SU-DHL-6 (cell line): ENCODE data around the gene RAMP3.

Experiments used
- H2AFZ ChIP-seq: fragments of 200-600 bp; sonication (generic); 2 replicates; pipeline ENCODE4 v1.6.1; 2014; ENCODE audit warnings: low read depth, mild to moderate bottlenecking, moderate library complexity, mixed read lengths, antibody characterized with exemption, low read length; ENCODE audit not compliant: severe bottlenecking
- H3F3A ChIP-seq: fragments of 200-600 bp; shearing (Covaris generic); 2 replicates; pipeline ENCODE4 v1.6.0; 2016; ENCODE audit warnings: antibody characterized with exemption, mild to moderate bottlenecking; ENCODE audit not compliant: insufficient read depth
- H3K27ac ChIP-seq: fragments of 200-600 bp; sonication (generic); 2 replicates; pipeline ENCODE4 v1.5.1; 2016; ENCODE audit warnings: low read depth, mild to moderate bottlenecking, low read length, moderate library complexity, mixed read lengths
- H3K27me3 ChIP-seq: fragments of 200-600 bp; sonication (generic), shearing (Covaris generic); 2 replicates; pipeline ENCODE4 v1.6.0; 2014; ENCODE audit warnings: mild to moderate bottlenecking, low read length
- H3K36me3 ChIP-seq: fragments of 200-600 bp; sonication (generic); 2 replicates; pipeline ENCODE4 v1.6.1; 2014; ENCODE audit warnings: mild to moderate bottlenecking, low read length, mixed read lengths
- H3K4me2 ChIP-seq: fragments of 300-600, 200-600 bp; shearing (Covaris generic), sonication (generic); 2 replicates; pipeline ENCODE4 v1.6.0; 2014; ENCODE audit warnings: low read length, low read depth, mild to moderate bottlenecking; ENCODE audit not compliant: poor library complexity, severe bottlenecking
- H3K4me3 ChIP-seq: fragments of 200-600 bp; sonication (generic); 2 replicates; pipeline ENCODE4 v1.5.1; 2014; ENCODE audit warnings: antibody characterized with exemption, low read length, mild to moderate bottlenecking, mixed read lengths; ENCODE audit not compliant: insufficient read depth, poor library complexity, severe bottlenecking
- H3K79me2 ChIP-seq: fragments of 200-600 bp; sonication (generic); 2 replicates; pipeline ENCODE4 v1.6.1; 2014; ENCODE audit warnings: mild to moderate bottlenecking, low read length, moderate library complexity; ENCODE audit not compliant: insufficient read depth
- H3K9ac ChIP-seq: fragments of 200-600 bp; sonication (generic); 2 replicates; pipeline ENCODE4 v1.7.0; 2014; ENCODE audit warnings: mild to moderate bottlenecking, low read length
- H3K9me2 ChIP-seq: fragments of 200-600 bp; sonication (generic); replicated peaks from 2 replicates; pipeline ENCODE4 v1.6.1; 2014; ENCODE audit warnings: low read length; ENCODE audit not compliant: insufficient read depth
- H3K9me3 ChIP-seq: fragments of 200-600 bp; sonication (generic); 2 replicates; pipeline ENCODE4 v1.6.1; 2014; ENCODE audit warnings: low read length, mixed read lengths; ENCODE audit not compliant: insufficient read depth
- H4K20me1 ChIP-seq: fragments of 200-600 bp; sonication (generic); 2 replicates; pipeline ENCODE4 v1.6.1; 2014; ENCODE audit warnings: low read depth, mild to moderate bottlenecking, antibody characterized with exemption, low read length, moderate library complexity, mixed read lengths
- CTCF ChIP-seq: fragments of 200-600 bp; sonication (generic); IDR thresholded peaks from one replicate; pipeline ENCODE4 v1.5.1; 2017; ENCODE audit warnings: antibody characterized with exemption, mild to moderate bottlenecking, low read length, moderate library complexity; ENCODE audit not compliant: insufficient read depth, poor library complexity, severe bottlenecking
- EZH2phosphoT487 ChIP-seq: fragments of 200-600 bp; sonication (generic), shearing (Covaris generic); conservative IDR thresholded peaks from 2 replicates; pipeline ENCODE4 v1.6.1; 2018; ENCODE audit warnings: mild to moderate bottlenecking, antibody characterized with exemption, low read length, moderate library complexity, mixed read lengths

The RAMP3 gene

GRCh38 chr7:45119550-45119949 is 38.0 kb upstream of the RAMP3 start:
- Histone ChIP-seq H3K9me3 (no peaks in the 10 kb centered on the region), H3K4me3 (no peak overlapping the region), H3K27me3 (no peaks in the 10 kb centered on the region), H4K20me1 (no peaks in the 10 kb centered on the region), H3K9ac (no peak overlapping the region), H2AFZ (no peak overlapping the region), H3K4me2 (no peak overlapping the region), H3F3A (no peaks in the 10 kb centered on the region), H3K9me2 (no peaks in the 10 kb centered on the region), H3K27ac (no peak overlapping the region), H3K36me3 (no peaks in the 10 kb centered on the region), H3K79me2 (no peaks in the 10 kb centered on the region)
- no peak for TF ChIP-seq EZH2phosphoT487
- no peak for TF ChIP-seq CTCF

- H4K20me1 ChIP-seq, result no peaks in the 10 kb centered on the region
- no peaks in the 10 kb centered on the region for H3K9me3 ChIP-seq
- no peak overlapping the region for H3K4me3 ChIP-seq
- H3K79me2 ChIP-seq, result no peaks in the 10 kb centered on the region
- no peak overlapping the region for H3K27ac ChIP-seq
- H3K27me3 ChIP-seq, result no peaks in the 10 kb centered on the region
- H2AFZ ChIP-seq, result no peak overlapping the region
- no peaks in the 10 kb centered on the region for H3K36me3 ChIP-seq
- no peaks in the 10 kb centered on the region for H3K9me2 ChIP-seq
- no peak overlapping the region for H3K9ac ChIP-seq
- H3K4me2 ChIP-seq, result no peak overlapping the region
- TF ChIP-seq CTCF (no peak), EZH2phosphoT487 (no peak)
- H3F3A ChIP-seq, result no peaks in the 10 kb centered on the region
These were observed 34.4 kb upstream of the RAMP3 start for GRCh38 chr7:45122975-45123860.

GRCh38 chr7:45123913-45124710 is 33.5 kb upstream of the RAMP3 start:
- Histone ChIP-seq H3F3A (no peaks in the 10 kb centered on the region), H3K9me3 (no peaks in the 10 kb centered on the region), H3K4me3 (no peak overlapping the region), H4K20me1 (no peaks in the 10 kb centered on the region), H3K9me2 (no peaks in the 10 kb centered on the region), H2AFZ (no peak overlapping the region), H3K36me3 (no peaks in the 10 kb centered on the region), H3K79me2 (no peaks in the 10 kb centered on the region), H3K9ac (no peak overlapping the region), H3K27ac (no peak overlapping the region), H3K4me2 (no peak overlapping the region), H3K27me3 (no peaks in the 10 kb centered on the region)
- TF ChIP-seq EZH2phosphoT487 (no peak), CTCF (no peak)
